ENCODE data around the gene PLD4. TPM values are rescaled to one million over a fixed set of nuclear protein-coding genes. Genes with fewer than 3 reads are reported as not detected.
"Not testable (repeated sequence)": the region's sequence is repeated elsewhere in the genome, so short reads cannot be mapped to it uniquely, and the experiment has no call there.

PLD4 gene
- polyA plus RNA-seq, 6 donors from 2014 or later: 77.4 to 264 (median 182) TPM

DNA sequence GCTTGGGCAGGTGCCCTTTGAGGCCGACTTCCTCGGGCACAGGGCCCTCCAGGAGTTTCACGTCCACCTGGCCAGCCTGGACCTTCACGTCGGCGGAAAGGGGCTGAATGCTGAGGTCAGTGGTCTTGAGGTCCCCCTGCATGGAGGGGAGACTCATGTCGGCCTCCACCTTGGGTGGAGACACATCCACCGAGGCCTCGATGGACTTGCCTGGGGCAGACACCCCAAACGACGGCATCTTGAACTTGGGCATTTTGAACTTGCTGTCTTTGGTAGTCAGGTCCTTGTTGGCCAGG is 24.0 kb downstream of the PLD4 start:
- ATAC-seq (ENCODE audit: low read depth in 2 of 2) (no peak), DNase-seq (no peak)
- Mint-ChIP-seq H3K4me3 (no peak overlapping the region), H3K27me3 (no peaks in the 10 kb centered on the region), H3K4me1 (no peaks in the 10 kb centered on the region), H3K27ac (no peak overlapping the region), H3K36me3 (no peaks in the 10 kb centered on the region), H3K9me3 (no peaks in the 10 kb centered on the region)

DNA sequence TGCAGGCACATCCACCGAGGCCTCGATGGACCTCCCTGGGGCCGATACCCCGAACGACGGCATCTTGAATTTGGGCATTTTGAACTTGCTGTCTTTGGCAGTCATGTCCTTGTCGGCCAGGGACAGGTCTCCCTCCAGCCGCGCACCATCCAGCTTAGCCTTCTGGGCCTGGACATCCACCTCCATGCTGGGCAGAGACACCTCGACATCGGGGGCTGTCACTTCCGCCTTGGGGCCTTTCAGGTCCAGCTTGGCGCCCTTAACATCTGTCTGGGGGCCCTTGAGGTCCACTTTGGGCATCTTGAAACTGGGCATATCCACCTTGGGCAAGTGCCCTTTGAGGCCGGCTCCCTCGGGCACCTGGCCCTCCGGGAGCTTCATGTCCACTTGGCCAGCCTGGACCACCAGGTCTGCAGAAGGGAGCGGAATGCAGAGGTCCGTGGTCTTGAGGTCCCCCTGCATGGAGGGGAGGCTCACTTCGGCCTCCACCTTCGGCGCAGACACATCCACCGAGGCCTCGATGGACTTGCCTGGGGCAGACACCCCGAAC is 24.8 kb downstream of the PLD4 start:
- H3K4me3 Mint-ChIP-seq; H3K4me1 Mint-ChIP-seq; H3K27ac Mint-ChIP-seq; ATAC-seq (ENCODE audit: low read depth in 2 of 2); H3K36me3 Mint-ChIP-seq; H3K27me3 Mint-ChIP-seq; H3K9me3 Mint-ChIP-seq; DNase-seq: not testable (repeated sequence)

DNA sequence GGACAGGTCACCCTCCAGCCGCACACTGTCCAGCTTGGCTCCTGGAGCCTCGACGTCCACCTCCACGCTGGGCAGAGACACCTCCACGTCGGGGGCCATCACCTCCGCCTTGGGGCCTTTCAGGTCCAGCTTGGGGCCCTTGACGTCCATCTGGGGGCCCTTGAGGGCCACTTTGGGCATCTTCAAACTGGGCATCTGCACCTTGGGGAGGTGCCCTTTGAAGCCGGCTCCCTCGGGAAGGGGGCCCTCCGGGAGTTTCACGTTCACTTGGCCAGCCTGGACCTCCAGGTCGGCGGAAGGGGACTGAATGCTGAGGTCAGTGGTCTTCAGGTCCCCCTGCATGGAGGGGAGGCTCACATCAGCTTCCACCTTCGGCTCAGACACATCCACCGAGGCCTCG is 25.3 kb downstream of the PLD4 start:
- H3K27me3 Mint-ChIP-seq: no peaks in the 10 kb centered on the region
- DNase-seq (no peak), ATAC-seq (ENCODE audit: low read depth in 2 of 2) (no peak)
- H3K4me3 Mint-ChIP-seq: no peak overlapping the region
- no peak overlapping the region for H3K27ac Mint-ChIP-seq
- no peaks in the 10 kb centered on the region for H3K36me3 Mint-ChIP-seq
- H3K9me3 Mint-ChIP-seq: no peaks in the 10 kb centered on the region
- no peaks in the 10 kb centered on the region for H3K4me1 Mint-ChIP-seq

DNA sequence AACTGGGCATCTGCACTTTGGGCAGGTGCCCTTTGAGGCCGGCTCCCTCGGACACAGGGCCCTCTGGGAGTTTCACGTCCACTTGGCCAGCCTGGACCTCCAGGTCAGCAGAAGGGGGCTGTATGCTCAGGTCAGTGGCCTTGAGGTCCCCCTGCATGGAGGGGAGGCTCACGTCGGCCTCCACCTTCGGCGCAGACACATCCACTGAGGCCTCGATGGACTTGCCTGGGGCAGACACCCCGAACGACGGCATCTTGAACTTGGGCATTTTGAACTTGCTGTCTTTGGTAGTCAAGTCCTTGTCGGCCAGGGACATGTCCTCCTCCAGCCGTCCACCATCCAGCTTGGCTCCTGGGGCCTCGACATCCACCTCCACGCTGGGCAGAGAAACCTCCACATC is 26.0 kb downstream of the PLD4 start:
- not testable (repeated sequence) for H3K9me3 Mint-ChIP-seq; DNase-seq; H3K4me1 Mint-ChIP-seq; H3K4me3 Mint-ChIP-seq; H3K27me3 Mint-ChIP-seq; H3K36me3 Mint-ChIP-seq; H3K27ac Mint-ChIP-seq; ATAC-seq (ENCODE audit: low read depth in 2 of 2)

DNA sequence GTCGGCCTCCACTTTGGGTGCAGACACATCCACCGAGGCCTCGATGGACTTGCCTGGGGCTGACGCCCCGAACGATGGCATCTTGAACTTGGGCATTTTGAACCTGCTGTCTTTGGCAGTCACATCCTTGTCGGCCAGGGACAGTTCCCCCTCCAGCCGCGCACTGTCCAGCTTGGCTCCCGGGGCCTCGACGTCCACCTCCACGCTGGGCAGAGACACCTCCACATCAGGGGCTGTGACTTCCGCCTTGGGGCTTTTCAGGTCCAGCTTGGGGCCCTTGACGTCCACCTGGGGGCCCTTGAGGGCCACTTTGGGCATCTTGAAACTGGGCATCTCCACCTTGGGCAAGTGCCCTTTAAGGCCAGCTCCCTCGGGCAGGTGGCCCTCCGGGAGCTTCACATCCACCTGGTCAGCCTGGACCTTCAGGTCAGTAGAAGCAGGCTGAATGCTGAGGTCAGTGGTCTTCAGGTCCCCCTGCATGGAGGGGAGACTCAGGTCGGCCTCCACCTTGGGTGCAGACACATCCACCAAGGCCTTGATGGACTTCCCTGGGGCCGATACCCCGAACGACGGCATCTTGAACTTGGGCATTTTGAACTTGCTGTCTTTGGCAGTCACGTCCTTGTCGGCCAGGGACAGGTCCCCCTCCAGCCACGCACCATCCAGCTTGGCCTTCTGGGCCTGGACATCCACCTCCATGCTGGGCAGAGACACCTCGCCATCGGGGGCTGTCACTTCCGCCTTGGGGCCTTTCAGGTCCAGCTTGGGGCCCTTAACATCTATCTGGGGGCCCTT is 27.4 kb downstream of the PLD4 start:
- not testable (repeated sequence) for H3K36me3 Mint-ChIP-seq; ATAC-seq (ENCODE audit: low read depth in 2 of 2); DNase-seq; H3K9me3 Mint-ChIP-seq; H3K27me3 Mint-ChIP-seq; H3K27ac Mint-ChIP-seq; H3K4me3 Mint-ChIP-seq; H3K4me1 Mint-ChIP-seq

DNA sequence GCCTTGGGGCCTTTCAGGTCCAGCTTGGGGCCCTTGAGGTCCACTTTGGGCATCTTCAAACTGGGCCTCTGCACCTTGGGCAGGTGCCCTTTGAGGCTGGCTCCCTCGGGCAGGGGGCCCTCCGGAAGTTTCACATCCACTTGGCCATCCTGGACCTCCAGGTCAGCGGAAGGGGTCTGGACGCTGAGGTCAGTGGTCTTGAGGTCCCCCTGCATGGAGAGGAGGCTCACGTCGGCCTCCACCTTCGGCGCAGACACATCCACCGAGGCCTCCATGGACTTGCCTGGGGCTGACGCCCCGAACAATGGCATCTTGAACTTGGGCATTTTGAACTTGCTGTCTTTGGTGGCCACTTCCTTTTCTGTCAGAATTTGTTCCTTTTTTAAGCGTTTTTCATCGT is 28.4 kb downstream of the PLD4 start:
- Mint-ChIP-seq H3K4me1 (no peaks in the 10 kb centered on the region), H3K27me3 (peaks cover 0 to 10% (median 0%) of the 10 kb centered on the region in 3 donors), H3K4me3 (no peak overlapping the region), H3K36me3 (no peaks in the 10 kb centered on the region), H3K27ac (no peak overlapping the region), H3K9me3 (no peaks in the 10 kb centered on the region)
- DNase-seq (no peak), ATAC-seq (ENCODE audit: low read depth in 2 of 2) (no peak)

DNA sequence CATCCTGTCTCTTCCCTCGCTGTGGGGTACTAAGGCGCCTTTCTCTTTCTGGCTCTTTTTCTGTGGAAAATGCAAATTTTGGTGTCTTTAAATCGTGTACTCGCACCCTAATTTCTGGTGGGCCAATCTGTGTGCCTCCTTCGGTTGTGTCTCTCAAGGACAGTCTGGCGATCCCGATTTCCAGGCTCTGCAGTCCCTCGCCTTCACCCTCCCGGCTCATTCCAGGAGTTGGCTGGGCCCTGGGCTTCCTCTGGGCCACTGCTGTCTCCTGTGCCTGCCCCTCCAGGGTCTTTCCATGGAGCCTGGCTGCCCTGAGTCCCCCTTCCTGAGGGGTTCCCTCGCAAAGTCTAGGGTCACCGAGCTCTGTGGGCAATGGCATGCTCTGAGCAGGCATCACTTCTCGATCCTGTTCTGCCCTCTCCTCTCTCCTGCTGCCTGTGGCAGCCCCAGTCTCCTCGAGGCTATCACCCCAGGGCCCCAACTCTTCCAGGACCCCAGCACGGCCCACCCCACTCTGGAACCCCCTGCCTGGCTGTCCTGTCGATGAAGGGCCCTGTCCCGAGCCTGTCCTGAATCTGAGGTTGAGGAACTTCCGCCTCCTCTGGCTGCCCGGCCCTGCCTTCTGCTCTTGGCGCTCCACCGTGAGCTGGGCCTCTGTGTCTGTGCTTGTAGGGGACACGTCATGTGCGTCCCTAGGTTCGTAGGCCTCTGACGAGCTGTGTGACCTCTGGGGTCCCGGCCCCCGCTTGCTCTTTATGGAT is 29.4 kb downstream of the PLD4 start:
- peak overlapping the region in 1 of 6 donors; percentile 66 for H3K27ac Mint-ChIP-seq
- no peaks in the 10 kb centered on the region for H3K9me3 Mint-ChIP-seq
- H3K36me3 Mint-ChIP-seq: no peaks in the 10 kb centered on the region
- no peak overlapping the region for H3K4me3 Mint-ChIP-seq
- ATAC-seq (ENCODE audit: low read depth in 2 of 2) (no peak), DNase-seq (no peak)
- peaks cover 0 to 10% (median 0%) of the 10 kb centered on the region in 3 donors for H3K27me3 Mint-ChIP-seq
- H3K4me1 Mint-ChIP-seq: no peaks in the 10 kb centered on the region

DNA sequence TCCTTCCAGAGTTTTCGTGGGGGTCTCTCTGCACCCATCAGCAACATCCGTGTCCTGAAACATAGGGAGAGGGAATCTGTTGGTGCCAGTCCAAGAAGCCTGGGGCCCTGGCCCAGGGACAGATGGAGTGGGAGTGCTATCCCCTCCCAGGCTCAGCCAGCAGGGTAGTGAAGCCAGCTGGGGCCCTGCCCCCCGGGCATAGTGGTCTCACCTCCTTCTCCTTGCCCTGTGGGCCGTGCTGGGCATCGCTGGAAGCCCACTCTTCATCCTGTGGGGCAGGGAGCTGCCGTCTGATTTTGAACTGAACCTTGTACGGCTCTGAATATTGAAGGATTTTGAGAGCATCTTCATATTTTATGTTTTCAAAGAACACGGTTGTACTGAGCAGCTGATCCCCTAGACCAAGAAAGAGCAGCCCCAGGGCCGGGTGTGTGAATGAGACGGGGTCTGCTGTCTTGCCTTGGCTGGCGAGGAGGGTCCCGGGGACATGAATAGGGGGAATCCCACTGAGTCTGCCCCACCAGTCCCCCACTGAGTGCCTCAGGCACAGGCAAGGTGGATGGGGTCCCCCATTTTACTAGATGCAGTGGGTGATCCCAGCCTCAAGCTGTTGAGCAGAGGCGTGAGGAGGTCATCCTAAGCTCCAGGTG is 30.2 kb downstream of the PLD4 start:
- no peak for ATAC-seq (ENCODE audit: low read depth in 2 of 2)

DNA sequence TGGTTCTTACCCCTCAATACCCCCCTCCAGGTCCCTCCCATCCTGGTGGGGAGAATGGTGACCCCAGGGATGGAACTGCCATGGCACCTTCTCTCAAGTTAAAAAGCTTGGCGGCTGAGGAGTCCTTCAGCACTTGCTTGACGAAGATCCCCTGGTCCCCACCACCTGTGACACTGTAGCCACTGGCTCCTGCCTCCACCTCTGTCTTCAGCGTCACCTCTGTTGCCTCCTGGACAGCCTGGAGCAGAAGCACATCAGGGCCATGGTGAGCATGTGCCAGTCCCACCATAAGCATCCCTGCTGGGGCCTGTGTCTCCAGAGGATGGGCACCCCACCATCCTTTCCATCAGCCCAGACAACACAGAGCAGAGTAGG is 30.7 kb downstream of the PLD4 start:
- DNase-seq (no peak), ATAC-seq (ENCODE audit: low read depth in 2 of 2) (no peak)
- H3K4me3 Mint-ChIP-seq: no peak overlapping the region
- no peaks in the 10 kb centered on the region for H3K4me1 Mint-ChIP-seq
- no peak overlapping the region for H3K27ac Mint-ChIP-seq
- peaks cover 0 to 13% (median 2%) of the 10 kb centered on the region in 3 donors for H3K27me3 Mint-ChIP-seq
- H3K36me3 Mint-ChIP-seq: no peaks in the 10 kb centered on the region
- H3K9me3 Mint-ChIP-seq: no peaks in the 10 kb centered on the region

More for the DNA sequence above, 30.2 kb downstream of the PLD4 start:
- peaks cover 0 to 10% (median 0%) of the 10 kb centered on the region in 3 donors for H3K27me3 Mint-ChIP-seq
- DNase-seq: no peak
- H3K27ac Mint-ChIP-seq: no peak overlapping the region
- no peaks in the 10 kb centered on the region for H3K36me3 Mint-ChIP-seq
- no peak overlapping the region for H3K4me3 Mint-ChIP-seq
- no peaks in the 10 kb centered on the region for H3K9me3 Mint-ChIP-seq
- H3K4me1 Mint-ChIP-seq: no peaks in the 10 kb centered on the region

DNA sequence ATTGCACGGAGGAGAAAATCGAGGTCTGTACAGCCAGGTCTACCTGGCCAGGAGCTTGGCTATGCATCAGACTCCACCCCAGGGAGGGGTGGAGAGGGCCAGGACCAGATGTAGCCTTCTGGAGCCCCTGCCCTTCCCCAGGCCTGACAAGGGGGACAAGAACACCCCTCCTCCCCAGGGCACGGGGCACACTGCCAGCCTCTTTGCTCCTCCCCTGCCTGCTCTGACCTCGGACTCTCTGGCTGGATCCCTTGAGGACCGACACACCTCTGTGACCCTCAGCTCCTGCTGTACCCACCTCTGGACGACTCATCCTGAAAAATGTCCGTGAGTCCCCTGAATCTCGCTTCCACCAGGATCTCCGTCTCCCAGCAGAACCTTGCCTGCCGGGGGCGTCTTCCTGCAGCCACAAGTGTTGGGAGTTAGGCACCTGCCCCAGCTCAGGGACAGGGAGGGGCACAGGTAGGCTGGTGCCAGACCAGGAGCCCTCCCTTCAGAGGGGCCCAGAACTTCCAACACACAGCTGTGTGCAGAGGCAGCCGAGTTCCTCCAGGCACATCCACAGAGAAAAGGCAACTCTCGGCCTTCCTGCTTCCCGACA is 31.7 kb downstream of the PLD4 start:
- Mint-ChIP-seq H3K27me3 (peaks cover 0 to 18% (median 4%) of the 10 kb centered on the region in 3 donors), H3K36me3 (no peaks in the 10 kb centered on the region), H3K4me3 (no peak overlapping the region), H3K27ac (no peak overlapping the region), H3K9me3 (no peaks in the 10 kb centered on the region), H3K4me1 (no peaks in the 10 kb centered on the region)
- DNase-seq (no peak), ATAC-seq (ENCODE audit: low read depth in 2 of 2) (no peak)

DNA sequence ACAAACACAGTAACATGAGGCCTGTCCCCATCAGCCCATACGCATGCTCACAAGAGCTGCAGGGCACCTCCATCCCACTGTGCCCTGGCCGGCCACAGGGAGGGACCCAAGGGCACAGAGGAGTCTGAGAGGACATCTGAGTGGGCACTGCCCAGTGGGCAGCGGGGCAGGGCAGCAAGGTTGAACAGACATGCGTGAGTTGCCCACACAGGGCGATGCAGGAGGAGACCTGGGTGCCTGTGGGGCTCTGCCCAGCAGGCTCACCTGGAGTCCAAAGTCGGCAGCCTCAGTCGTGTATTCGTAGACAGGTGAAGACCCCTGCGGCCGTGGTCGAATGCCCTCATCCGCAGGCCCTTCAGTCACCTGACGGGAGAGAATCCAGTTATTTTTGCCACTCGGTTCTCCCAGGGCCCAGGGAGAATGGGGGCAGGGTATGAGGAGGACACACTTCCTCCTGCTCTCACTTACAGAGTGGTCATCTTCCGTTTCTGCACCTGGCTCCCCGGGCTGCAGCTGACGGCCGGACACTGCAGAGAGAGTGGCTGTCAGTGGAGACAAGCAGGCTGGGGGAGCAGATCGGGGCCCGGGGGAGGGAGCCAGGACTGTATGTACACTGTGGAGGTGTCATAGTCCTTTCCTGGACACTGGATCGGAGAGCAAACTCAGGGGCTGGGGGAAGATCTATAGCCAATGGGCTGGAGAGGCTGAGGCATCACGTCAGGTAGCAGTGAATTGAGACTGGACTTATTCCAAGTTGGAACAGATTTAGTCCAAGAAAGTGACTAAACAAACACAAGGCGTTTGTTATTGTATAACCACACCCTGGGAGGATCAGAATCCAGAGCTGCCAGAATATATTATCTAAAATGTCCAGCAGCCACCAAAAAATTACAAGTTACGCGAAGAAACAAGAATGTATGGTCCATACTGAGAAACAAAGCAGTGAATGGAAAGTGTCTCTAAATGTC is 32.8 kb downstream of the PLD4 start:
- no peaks in the 10 kb centered on the region for H3K4me1 Mint-ChIP-seq
- peaks cover 0 to 18% (median 11%) of the 10 kb centered on the region in 3 donors for H3K27me3 Mint-ChIP-seq
- ATAC-seq (ENCODE audit: low read depth in 2 of 2) (no peak), DNase-seq (no peak)
- no peak overlapping the region for H3K4me3 Mint-ChIP-seq
- H3K36me3 Mint-ChIP-seq: no peaks in the 10 kb centered on the region
- no peaks in the 10 kb centered on the region for H3K9me3 Mint-ChIP-seq
- H3K27ac Mint-ChIP-seq: peak overlapping the region in 1 of 6 donors; percentile 39

DNA sequence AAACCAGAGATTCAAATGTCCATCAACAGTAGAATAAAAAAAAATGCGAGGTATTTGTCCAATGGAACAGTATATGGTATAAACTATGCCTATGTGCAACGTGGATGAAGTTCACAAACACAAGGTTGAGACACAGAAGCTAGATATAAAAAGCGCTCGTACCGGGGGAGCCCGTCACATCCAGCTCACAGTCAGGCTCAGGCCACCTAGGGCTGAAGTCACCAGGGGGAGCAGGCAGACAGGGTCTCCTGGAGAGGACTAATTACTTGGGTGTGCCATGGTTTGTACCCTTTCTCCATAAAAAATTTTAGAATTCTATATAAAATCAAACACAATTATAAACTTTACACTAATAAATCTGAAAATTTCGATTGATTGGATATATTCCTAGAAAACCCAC is 39.9 kb downstream of the PLD4 start:
- no peak for ATAC-seq (ENCODE audit: low read depth in 2 of 2)
- no peak overlapping the region for H3K4me3 Mint-ChIP-seq
- no peaks in the 10 kb centered on the region for H3K36me3 Mint-ChIP-seq
- DNase-seq: no peak
- H3K4me1 Mint-ChIP-seq: peaks cover 2 to 8% (median 4%) of the 10 kb centered on the region in 3 donors
- H3K27me3 Mint-ChIP-seq: peaks cover 15 to 46% (median 18%) of the 10 kb centered on the region in 3 donors
- no peak overlapping the region for H3K27ac Mint-ChIP-seq
- no peaks in the 10 kb centered on the region for H3K9me3 Mint-ChIP-seq
